H9 (cell line): ENCODE data around the gene VDR. TPM values are rescaled to one million over a fixed set of nuclear protein-coding genes. Genes with fewer than 3 reads are reported as not detected.

Experiments
- DNase-seq: peaks from one replicate; pipeline ENCODE4 v3.0.0-alpha.2; 2017
- H2AFZ ChIP-seq: one replicate; pipeline ENCODE4 v1.6.1; 2013; ENCODE audit warnings: mild to moderate bottlenecking, low read length, control low read depth, moderate library complexity
- H2AK5ac ChIP-seq: 2 replicates; pipeline ENCODE4 v1.6.1; 2013; ENCODE audit warnings: low read length, control low read depth, mixed read lengths; ENCODE audit not compliant: insufficient read length
- H2BK120ac ChIP-seq: one replicate; pipeline ENCODE4 v1.6.1; 2013; ENCODE audit warnings: low read depth, mild to moderate bottlenecking, low read length, control low read depth, inconsistent platforms; ENCODE audit not compliant: poor library complexity, severe bottlenecking
- H2BK12ac ChIP-seq: 2 replicates; pipeline ENCODE4 v1.6.1; 2013; ENCODE audit warnings: low read length, control low read depth, mixed read lengths, low read depth; ENCODE audit not compliant: insufficient read length
- H2BK15ac ChIP-seq: 2 replicates; pipeline ENCODE4 v1.6.1; 2013; ENCODE audit warnings: low read depth, low read length, control low read depth
- H2BK20ac ChIP-seq: one replicate; pipeline ENCODE4 v1.6.1; 2013; ENCODE audit warnings: low read depth, mild to moderate bottlenecking, low read length, control low read depth, inconsistent platforms; ENCODE audit not compliant: poor library complexity, severe bottlenecking
- H2BK5ac ChIP-seq: 2 replicates; pipeline ENCODE4 v1.6.1; 2013; ENCODE audit warnings: low read length, control low read depth, mixed read lengths; ENCODE audit not compliant: insufficient read length
- H3K14ac ChIP-seq: 2 replicates; pipeline ENCODE4 v1.6.1; 2013; ENCODE audit warnings: low read length, control low read depth; ENCODE audit not compliant: insufficient read depth
- H3K18ac ChIP-seq: 2 replicates; pipeline ENCODE4 v1.6.1; 2013; ENCODE audit warnings: low read depth, mild to moderate bottlenecking, mixed read lengths, low read length, control low read depth; ENCODE audit not compliant: insufficient read length
- H3K23ac ChIP-seq: 2 replicates; pipeline ENCODE4 v1.6.1; 2013; ENCODE audit warnings: low read length, control low read depth, mixed read lengths, low read depth; ENCODE audit not compliant: insufficient read length
- H3K23me2 ChIP-seq: 2 replicates; pipeline ENCODE4 v1.6.1; 2013; ENCODE audit warnings: low read depth, mild to moderate bottlenecking, mixed read lengths, low read length, control low read depth; ENCODE audit not compliant: insufficient read length, poor library complexity, severe bottlenecking
- H3K27ac ChIP-seq: 2 replicates; pipeline ENCODE4 v1.5.1; 2013; ENCODE audit warnings: low read length, control low read depth, mixed read lengths, low read depth; ENCODE audit not compliant: insufficient read length
- H3K27me3 ChIP-seq: 2 replicates; pipeline ENCODE4 v1.6.1; 2013; ENCODE audit warnings: low read length, control low read depth, inconsistent platforms; ENCODE audit not compliant: insufficient read depth
- H3K4ac ChIP-seq: 2 replicates; pipeline ENCODE4 v1.6.1; 2013; ENCODE audit warnings: low read depth, mild to moderate bottlenecking, control low read depth, inconsistent platforms, low read length, moderate library complexity
- H3K4me1 ChIP-seq: 2 replicates; pipeline ENCODE4 v1.6.1; 2013; ENCODE audit warnings: low read length, control low read depth, inconsistent platforms; ENCODE audit not compliant: insufficient read depth
- H3K4me2 ChIP-seq: 2 replicates; pipeline ENCODE4 v1.6.1; 2013; ENCODE audit warnings: low read length, control low read depth, mixed read lengths; ENCODE audit not compliant: insufficient read length, insufficient read depth
- H3K56ac ChIP-seq: 2 replicates; pipeline ENCODE4 v1.6.1; 2013; ENCODE audit warnings: low read depth, mild to moderate bottlenecking, mixed read lengths, low read length, control low read depth; ENCODE audit not compliant: insufficient read length
- H3K79me1 ChIP-seq: 2 replicates; pipeline ENCODE4 v1.6.1; 2013; ENCODE audit warnings: low read depth, mild to moderate bottlenecking, moderate library complexity, low read length, control low read depth, inconsistent platforms; ENCODE audit not compliant: insufficient read depth, poor library complexity, severe bottlenecking
- H3K79me2 ChIP-seq: 2 replicates; pipeline ENCODE4 v1.6.1; 2013; ENCODE audit warnings: low read length, control low read depth, inconsistent platforms; ENCODE audit not compliant: insufficient read depth
- H3K9ac ChIP-seq: 2 replicates; pipeline ENCODE4 v1.6.1; 2013; ENCODE audit warnings: low read length, control low read depth, mixed read lengths; ENCODE audit not compliant: insufficient read length; ENCODE audit errors: extremely low read depth
- H3K9me3 ChIP-seq: one replicate; pipeline ENCODE4 v1.6.1; 2013; ENCODE audit warnings: low read depth, low read length, inconsistent platforms; ENCODE audit not compliant: control insufficient read depth
- H3T11ph ChIP-seq: one replicate; pipeline ENCODE4 v1.6.1; 2013; ENCODE audit warnings: mild to moderate bottlenecking, low read length, control low read depth, inconsistent platforms
- H4K20me1 ChIP-seq: one replicate; pipeline ENCODE4 v1.6.1; 2013; ENCODE audit not compliant: control insufficient read depth, insufficient read length, insufficient read depth
- H4K5ac ChIP-seq: 2 replicates; pipeline ENCODE4 v1.6.1; 2013; ENCODE audit warnings: low read depth, mild to moderate bottlenecking, mixed read lengths, low read length, control low read depth; ENCODE audit not compliant: insufficient read length
- H4K8ac ChIP-seq: replicated peaks from 2 replicates; pipeline ENCODE4 v1.6.1; 2013; ENCODE audit warnings: low read length, control low read depth, mixed read lengths, low read depth; ENCODE audit not compliant: insufficient read length
- H4K91ac ChIP-seq: 2 replicates; pipeline ENCODE4 v1.6.1; 2013; ENCODE audit warnings: low read depth, mild to moderate bottlenecking, moderate library complexity, mixed read lengths, low read length, control low read depth; ENCODE audit not compliant: insufficient read length
- H3K27ac Mint-ChIP-seq, 3 experiments: 2 replicates in 2 of 3; 3 replicates in 1 of 3; pipeline ENCODE4 v1.8.0; 2020 to 2021; ENCODE audit warnings: mixed read lengths in 3 of 3, mild to moderate bottlenecking in 1 of 3, moderate library complexity in 1 of 3
- H3K27me3 Mint-ChIP-seq: 2 replicates; pipeline ENCODE4 v1.8.0; 2021; ENCODE audit warnings: low read depth, mild to moderate bottlenecking, moderate library complexity, mixed read lengths
- H3K36me3 Mint-ChIP-seq, 3 experiments: 2 replicates in 2 of 3; 3 replicates in 1 of 3; pipeline ENCODE4 v1.8.0; 2020 to 2021; ENCODE audit warnings: low read depth in 3 of 3, mixed read lengths in 3 of 3; ENCODE audit not compliant: insufficient read depth in 1 of 3
- H3K4me1 Mint-ChIP-seq, 2 experiments: 2 replicates each; pipeline ENCODE4 v1.8.0; 2020; ENCODE audit warnings: mixed read lengths in 2 of 2
- H3K4me3 Mint-ChIP-seq, 2 experiments: 2 replicates in 1 of 2; 3 replicates in 1 of 2; pipeline ENCODE4 v1.8.0; 2020 to 2021; ENCODE audit warnings: mild to moderate bottlenecking in 2 of 2, mixed read lengths in 2 of 2, moderate library complexity in 1 of 2
- H3K9me3 Mint-ChIP-seq, 2 experiments: 2 replicates in 1 of 2; 3 replicates in 1 of 2; pipeline ENCODE4 v1.8.0; 2020; ENCODE audit warnings: mild to moderate bottlenecking in 2 of 2, mixed read lengths in 2 of 2, moderate library complexity in 1 of 2
- WGBS: extraction: QIAGEN DNeasy Blood & Tissue Kit; methylation state at CpG from one replicate; pipeline ENCODE4 v1.1.7; 2013; ENCODE audit warnings: missing lambda C conversion rate, low lambda C conversion rate, mixed read lengths; ENCODE audit not compliant: insufficient read length; ENCODE audit errors: extremely low coverage; 5-methylcytosine and 5-hydroxymethylcytosine counted together
- total RNA-seq: library from RNA; stranded (reverse); gene quantifications from 2 replicates; pipeline ENCODE4 v1.2.1, GENCODE V29; 2021
- TF ChIP-seq, protein P1 (sequence below): fragments of 200-600 bp; sonication (generic); conservative IDR thresholded peaks from 3 replicates; pipeline ENCODE4 v1.8.0; 2021; ENCODE audit warnings: antibody characterized with exemption, mild to moderate bottlenecking

VDR gene
- total RNA-seq, 1 experiment from 2014 or later: 0.61 TPM

DNA sequence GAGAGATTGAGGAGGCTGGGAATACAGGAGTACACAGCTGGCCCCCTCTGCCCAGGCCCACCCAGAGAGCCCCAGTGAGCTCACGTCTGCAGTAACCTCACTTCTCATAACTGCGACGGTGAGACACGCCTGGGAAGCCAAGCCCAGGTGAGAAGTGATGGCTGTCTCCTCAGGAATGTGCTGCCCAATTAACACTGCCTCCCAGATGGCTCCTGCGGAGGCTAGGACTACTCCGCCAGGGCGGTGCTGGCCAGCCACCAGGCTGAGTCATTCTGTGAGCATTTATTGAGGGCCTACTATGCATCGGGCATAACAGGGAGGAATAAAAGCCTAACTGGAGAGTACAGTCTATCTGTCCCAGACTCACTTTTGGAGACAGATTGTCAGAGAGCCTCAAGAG lies 49.3 kb upstream of the VDR start:
- Histone ChIP-seq H3K79me2 (no peaks in the 10 kb centered on the region), H3K14ac (no peak overlapping the region), H4K8ac (no peak overlapping the region), H2AFZ (no peak overlapping the region), H3K23ac (no peak overlapping the region), H3K4ac (no peak overlapping the region), H3K79me1 (no peaks in the 10 kb centered on the region), H3K27ac (no peak overlapping the region), H2BK20ac (no peak overlapping the region), H3K4me2 (no peak overlapping the region), H4K5ac (no peak overlapping the region), H2BK120ac (no peak overlapping the region), H2BK5ac (no peak overlapping the region), H2AK5ac (no peak overlapping the region), H3K18ac (no peak overlapping the region), H3K56ac (no peak overlapping the region), H3K9me3 (peaks cover 11% of the 10 kb centered on the region), H3K23me2 (no peaks in the 10 kb centered on the region), H3K4me1 (no peaks in the 10 kb centered on the region), H3T11ph (no peak overlapping the region), H4K20me1 (no peaks in the 10 kb centered on the region), H2BK12ac (no peak overlapping the region), H4K91ac (no peak overlapping the region), H3K9ac (no peak overlapping the region), H2BK15ac (no peak overlapping the region), H3K27me3 (no peaks in the 10 kb centered on the region)
- TF ChIP-seq, protein P1, sequence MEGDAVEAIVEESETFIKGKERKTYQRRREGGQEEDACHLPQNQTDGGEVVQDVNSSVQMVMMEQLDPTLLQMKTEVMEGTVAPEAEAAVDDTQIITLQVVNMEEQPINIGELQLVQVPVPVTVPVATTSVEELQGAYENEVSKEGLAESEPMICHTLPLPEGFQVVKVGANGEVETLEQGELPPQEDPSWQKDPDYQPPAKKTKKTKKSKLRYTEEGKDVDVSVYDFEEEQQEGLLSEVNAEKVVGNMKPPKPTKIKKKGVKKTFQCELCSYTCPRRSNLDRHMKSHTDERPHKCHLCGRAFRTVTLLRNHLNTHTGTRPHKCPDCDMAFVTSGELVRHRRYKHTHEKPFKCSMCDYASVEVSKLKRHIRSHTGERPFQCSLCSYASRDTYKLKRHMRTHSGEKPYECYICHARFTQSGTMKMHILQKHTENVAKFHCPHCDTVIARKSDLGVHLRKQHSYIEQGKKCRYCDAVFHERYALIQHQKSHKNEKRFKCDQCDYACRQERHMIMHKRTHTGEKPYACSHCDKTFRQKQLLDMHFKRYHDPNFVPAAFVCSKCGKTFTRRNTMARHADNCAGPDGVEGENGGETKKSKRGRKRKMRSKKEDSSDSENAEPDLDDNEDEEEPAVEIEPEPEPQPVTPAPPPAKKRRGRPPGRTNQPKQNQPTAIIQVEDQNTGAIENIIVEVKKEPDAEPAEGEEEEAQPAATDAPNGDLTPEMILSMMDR: no peak
- Mint-ChIP-seq H3K36me3 (peaks cover 6 to 25% (median 10%) of the 10 kb centered on the region in 3 experiments), H3K9me3 (peaks cover 24 to 27% of the 10 kb centered on the region in 2 experiments), H3K4me1 (peaks cover 7 to 12% of the 10 kb centered on the region in 2 experiments; a peak in 3 of 4 replicates), H3K4me3 (no peak overlapping the region), H3K27me3 (peaks cover 28% of the 10 kb centered on the region), H3K27ac (no peak overlapping the region)
- WGBS: no CpG with 5 or more reads among the region's 8 CpGs
- no peak for DNase-seq
